Natural killer cell (primary cell): ENCODE results near the gene C1QL4. TPM values are rescaled to one million over a fixed set of nuclear protein-coding genes. Genes with fewer than 3 reads are reported as not detected.

Experiments used
- ATAC-seq, 3 donors: fragments of 150-1000 bp in 2 of 3; fragments of 200-7000 bp in 1 of 3; cut with Tn5 transposase; 1 replicate in 1 of 3; 2 replicates in 2 of 3; pipeline ENCODE4 v1.10.0; 2021; ENCODE audit warnings: mild to moderate bottlenecking in 2 of 3, moderate library complexity in 2 of 3
- DNase-seq, 2 donors: peaks; one replicate each; pipeline versions ENCODE4 v3.0.0 to v3.0.0-alpha.2; 2013 to 2021; ENCODE audit warnings: mixed read lengths in 1 of 2
- H3K27ac ChIP-seq: one replicate; pipeline ENCODE4 v1.5.1; 2013; ENCODE audit warnings: mild to moderate bottlenecking, low read length
- H3K27me3 ChIP-seq: one replicate; pipeline ENCODE4 v1.6.1; 2013; ENCODE audit warnings: low read length; ENCODE audit not compliant: control insufficient read depth, insufficient read depth
- H3K36me3 ChIP-seq: one replicate; pipeline ENCODE4 v1.6.1; 2013; ENCODE audit warnings: low read length; ENCODE audit not compliant: control insufficient read depth, insufficient read depth
- H3K4me1 ChIP-seq: one replicate; pipeline ENCODE4 v1.6.1; 2013; ENCODE audit warnings: low read length; ENCODE audit not compliant: control insufficient read depth, insufficient read depth
- H3K4me3 ChIP-seq: one replicate; pipeline ENCODE4 v1.5.1; 2013; ENCODE audit warnings: low read length
- H3K9me3 ChIP-seq: one replicate; pipeline ENCODE4 v1.6.1; 2013; ENCODE audit warnings: low read length; ENCODE audit not compliant: control insufficient read depth, insufficient read depth
- H3K27ac Mint-ChIP-seq, 2 donors: one replicate each; pipeline ENCODE4 v1.8.0; 2022; ENCODE audit warnings: mild to moderate bottlenecking in 2 of 2, mixed read lengths in 2 of 2, moderate library complexity in 1 of 2
- H3K27me3 Mint-ChIP-seq, 2 donors: one replicate each; pipeline ENCODE4 v1.8.0; 2022; ENCODE audit warnings: low read depth in 2 of 2, mixed read lengths in 2 of 2
- H3K36me3 Mint-ChIP-seq: one replicate; pipeline ENCODE4 v1.8.0; 2022; ENCODE audit warnings: mixed read lengths
- H3K4me1 Mint-ChIP-seq, 2 donors: one replicate each; pipeline ENCODE4 v1.8.0; 2022; ENCODE audit warnings: mixed read lengths in 2 of 2
- H3K4me3 Mint-ChIP-seq: one replicate; pipeline ENCODE4 v1.8.0; 2022; ENCODE audit warnings: mild to moderate bottlenecking, moderate library complexity, mixed read lengths
- H3K9me3 Mint-ChIP-seq, 2 donors: one replicate each; pipeline ENCODE4 v1.8.0; 2022; ENCODE audit warnings: mixed read lengths in 2 of 2
- CTCF ChIP-seq: fragments of 200-600 bp; IDR thresholded peaks from one replicate; pipeline ENCODE4 v1.8.0; 2022; ENCODE audit warnings: antibody characterized with exemption
- WGBS: methylation state at CpG from one replicate; pipeline ENCODE4 v1.1.7; 2013; ENCODE audit warnings: missing lambda C conversion rate; ENCODE audit not compliant: insufficient coverage; 5-methylcytosine and 5-hydroxymethylcytosine counted together
- intact Hi-C: fragments of 100-400 bp; cut with micrococcal nuclease; formaldehyde crosslinking; loops from one replicate; pipeline ENCODE4 v1.14.2; 2022
- total RNA-seq, 4 donors: library from RNA; stranded (reverse); fragments of 120-200 nt in 1 of 4; gene quantifications; one replicate each; pipeline versions ENCODE4 v1.2.3 to v1.2.4, GENCODE V29; 2013 to 2022

The C1QL4 gene
- total RNA-seq, 3 donors from 2014 or later (not counting 1 experiment from before 2014, with no cell fraction given): not detected

DNA sequence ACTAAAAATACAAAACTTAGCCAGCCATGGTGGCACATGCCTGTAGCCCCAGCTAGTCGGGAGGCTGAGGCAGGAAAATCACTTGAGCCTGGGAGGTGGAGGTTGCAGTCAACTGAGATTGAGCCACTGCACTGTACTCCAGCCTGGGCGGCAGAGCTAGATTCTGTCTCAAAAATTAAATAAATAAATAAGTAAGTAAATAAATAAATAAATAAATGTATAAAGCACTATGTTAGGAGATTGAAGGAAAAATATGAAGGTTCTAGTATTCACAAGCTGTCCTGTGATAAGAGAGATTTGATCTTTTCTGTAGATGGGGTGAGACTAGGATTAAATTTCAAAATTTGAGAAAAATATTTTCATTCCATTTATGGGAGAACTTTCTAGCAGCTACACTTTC is 15.4 kb upstream of the C1QL4 start:
- Histone ChIP-seq H3K4me3 (no peak overlapping the region), H3K27ac (no peak overlapping the region), H3K27me3 (peaks cover 21% of the 10 kb centered on the region), H3K36me3 (no peaks in the 10 kb centered on the region), H3K4me1 (peaks cover 9% of the 10 kb centered on the region), H3K9me3 (no peaks in the 10 kb centered on the region)
- H3K4me1 Mint-ChIP-seq: peaks cover 1 to 7% of the 10 kb centered on the region in 2 donors
- no peaks in the 10 kb centered on the region for H3K9me3 Mint-ChIP-seq
- no peak overlapping the region for H3K27ac Mint-ChIP-seq
- TF ChIP-seq CTCF: no peak
- no peak overlapping the region for H3K4me3 Mint-ChIP-seq
- H3K36me3 Mint-ChIP-seq: no peaks in the 10 kb centered on the region
- ATAC-seq (no peak), DNase-seq (no peak)
- peaks cover 40 to 48% of the 10 kb centered on the region in 2 donors for H3K27me3 Mint-ChIP-seq
- intact Hi-C loops: no loop called here
- WGBS: 50% methylated on average over 1 of the region's 2 CpGs

DNA sequence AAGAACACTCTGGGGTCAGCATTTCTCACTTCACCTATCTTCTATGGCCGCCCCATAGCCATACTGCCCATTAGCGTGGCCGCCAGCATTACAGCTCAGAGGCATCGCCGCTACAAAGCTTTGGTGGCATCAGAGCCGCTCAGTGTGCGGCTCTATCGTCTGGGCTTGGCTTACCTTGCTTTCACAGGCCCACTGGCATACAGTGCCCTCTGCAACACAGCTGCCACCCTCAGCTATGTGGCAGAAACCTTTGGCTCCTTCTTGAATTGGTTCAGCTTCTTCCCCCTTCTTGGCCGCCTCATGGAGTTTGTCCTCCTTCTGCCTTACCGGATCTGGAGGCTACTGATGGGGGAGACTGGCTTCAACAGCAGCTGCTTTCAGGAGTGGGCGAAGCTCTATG is 12.3 kb upstream of the C1QL4 start:
- ATAC-seq (no peak), DNase-seq (no peak)
- Mint-ChIP-seq H3K9me3 (no peaks in the 10 kb centered on the region), H3K4me3 (peak overlapping the region; percentile 9), H3K4me1 (peaks cover 16 to 29% of the 10 kb centered on the region in 2 donors), H3K36me3 (no peaks in the 10 kb centered on the region), H3K27me3 (peaks cover 42 to 61% of the 10 kb centered on the region in 2 donors), H3K27ac (no peak overlapping the region)
- no peak overlapping the region for H3K27ac ChIP-seq
- TF ChIP-seq CTCF: no peak
- H3K4me3 ChIP-seq: no peak overlapping the region
- no peaks in the 10 kb centered on the region for H3K9me3 ChIP-seq
- peaks cover 48% of the 10 kb centered on the region for H3K27me3 ChIP-seq
- peaks cover 37% of the 10 kb centered on the region for H3K4me1 ChIP-seq
- no peaks in the 10 kb centered on the region for H3K36me3 ChIP-seq
- WGBS: 96% methylated on average over 11 of the region's 11 CpGs
- intact Hi-C loops: no loop called here

GRCh38 chr12:49348781-49349180 is 11.8 kb upstream of the C1QL4 start:
- Mint-ChIP-seq H3K27me3 (peaks cover 41 to 63% of the 10 kb centered on the region in 2 donors), H3K9me3 (no peaks in the 10 kb centered on the region), H3K36me3 (no peaks in the 10 kb centered on the region), H3K4me1 (peaks cover 16 to 29% of the 10 kb centered on the region in 2 donors), H3K27ac (no peak overlapping the region), H3K4me3 (no peak overlapping the region)
- no peak for TF ChIP-seq CTCF
- Histone ChIP-seq H3K36me3 (no peaks in the 10 kb centered on the region), H3K27me3 (peaks cover 53% of the 10 kb centered on the region), H3K27ac (no peak overlapping the region), H3K9me3 (no peaks in the 10 kb centered on the region), H3K4me3 (no peak overlapping the region), H3K4me1 (peaks cover 42% of the 10 kb centered on the region)
- DNase-seq (no peak), ATAC-seq (no peak)
- 89% methylated on average over 5 of the region's 5 CpGs for WGBS
- intact Hi-C loops: no loop called here
